ENCODE results near the gene GHITM. TPM values are rescaled to one million over a fixed set of nuclear protein-coding genes. Genes with fewer than 3 reads are reported as not detected.
A peak's percentile ranks its signal among the peaks of the same experiment; 100 is the strongest.
"Not testable (repeated sequence)": the region's sequence is repeated elsewhere in the genome, so short reads cannot be mapped to it uniquely, and the experiment has no call there.

GHITM gene
- total RNA-seq, 2 donors from 2014 or later: 284 to 404 TPM

DNA sequence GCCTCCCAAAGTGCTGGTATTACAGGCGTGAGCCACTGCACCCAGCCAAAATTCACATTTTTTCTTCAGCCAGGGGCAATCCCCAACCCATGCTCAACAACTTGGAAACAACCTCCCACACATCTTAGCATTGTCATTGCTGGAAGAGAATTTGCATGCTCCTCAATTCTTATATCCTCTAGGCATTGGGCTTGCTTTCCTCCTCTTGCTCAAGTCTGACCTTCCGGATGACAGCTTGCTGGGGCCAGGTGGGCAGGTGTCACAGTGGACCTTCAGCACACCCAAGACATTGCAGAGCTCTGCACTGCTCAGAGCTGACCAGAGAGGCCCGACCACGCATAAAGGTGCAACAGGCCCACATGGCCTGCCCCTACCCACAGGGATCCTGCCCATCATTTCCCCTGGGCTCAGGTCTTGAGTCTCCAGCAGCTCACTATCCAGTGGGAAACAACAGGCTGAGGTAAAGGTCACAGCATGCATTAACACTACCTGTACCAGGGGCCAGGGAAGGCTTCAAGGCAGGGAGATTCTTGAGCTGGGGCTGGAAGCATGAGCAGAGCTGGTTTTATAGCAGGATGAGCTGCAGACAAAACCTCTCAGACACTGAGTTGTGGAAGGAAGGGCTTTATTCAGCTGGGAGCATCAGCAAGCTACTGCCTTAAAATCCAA lies 27.4 kb downstream of the GHITM start:
- intact Hi-C loops (cut with DNase I): no loop called here
- no peaks in the 10 kb centered on the region for H3K4me1 ChIP-seq
- H3K27ac ChIP-seq: no peak overlapping the region
- no peaks in the 10 kb centered on the region for H3K27me3 ChIP-seq
- no peak overlapping the region for H3K9ac ChIP-seq (ENCODE audit: low read depth in 2 of 2, low read length in 2 of 2)
- no peaks in the 10 kb centered on the region for H3K36me3 ChIP-seq
- peak; percentile 16 for DNase-seq
- no peak overlapping the region for H3K4me3 ChIP-seq
- no peaks in the 10 kb centered on the region for H3K9me3 ChIP-seq
- TF ChIP-seq, protein P1, sequence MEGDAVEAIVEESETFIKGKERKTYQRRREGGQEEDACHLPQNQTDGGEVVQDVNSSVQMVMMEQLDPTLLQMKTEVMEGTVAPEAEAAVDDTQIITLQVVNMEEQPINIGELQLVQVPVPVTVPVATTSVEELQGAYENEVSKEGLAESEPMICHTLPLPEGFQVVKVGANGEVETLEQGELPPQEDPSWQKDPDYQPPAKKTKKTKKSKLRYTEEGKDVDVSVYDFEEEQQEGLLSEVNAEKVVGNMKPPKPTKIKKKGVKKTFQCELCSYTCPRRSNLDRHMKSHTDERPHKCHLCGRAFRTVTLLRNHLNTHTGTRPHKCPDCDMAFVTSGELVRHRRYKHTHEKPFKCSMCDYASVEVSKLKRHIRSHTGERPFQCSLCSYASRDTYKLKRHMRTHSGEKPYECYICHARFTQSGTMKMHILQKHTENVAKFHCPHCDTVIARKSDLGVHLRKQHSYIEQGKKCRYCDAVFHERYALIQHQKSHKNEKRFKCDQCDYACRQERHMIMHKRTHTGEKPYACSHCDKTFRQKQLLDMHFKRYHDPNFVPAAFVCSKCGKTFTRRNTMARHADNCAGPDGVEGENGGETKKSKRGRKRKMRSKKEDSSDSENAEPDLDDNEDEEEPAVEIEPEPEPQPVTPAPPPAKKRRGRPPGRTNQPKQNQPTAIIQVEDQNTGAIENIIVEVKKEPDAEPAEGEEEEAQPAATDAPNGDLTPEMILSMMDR (IDR thresholded peaks at IDR 0.05): no peak

DNA sequence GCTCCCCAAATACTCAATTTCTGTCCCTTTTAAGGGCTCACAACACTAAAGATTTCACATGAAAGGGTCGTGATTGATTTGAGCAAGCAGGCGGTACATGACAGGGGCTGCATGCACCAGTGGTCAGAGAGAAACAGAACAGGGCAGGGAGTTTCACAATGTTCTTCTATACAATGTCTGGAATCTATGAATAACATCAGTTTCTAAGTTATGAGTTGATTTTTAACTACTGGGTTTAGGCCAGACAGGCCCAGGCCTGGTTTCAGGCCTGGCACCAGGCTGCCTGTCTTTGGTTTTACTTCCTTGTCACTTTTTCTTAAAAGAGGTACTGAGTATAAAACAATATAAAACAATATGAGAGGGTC lies 28.0 kb downstream of the GHITM start:
- H3K27me3 ChIP-seq; H3K9me3 ChIP-seq; H3K4me3 ChIP-seq; H3K27ac ChIP-seq; H3K36me3 ChIP-seq; DNase-seq; H3K4me1 ChIP-seq; H3K9ac ChIP-seq (ENCODE audit: low read depth in 2 of 2, low read length in 2 of 2); intact Hi-C loops (cut with DNase I): not testable (repeated sequence)

DNA sequence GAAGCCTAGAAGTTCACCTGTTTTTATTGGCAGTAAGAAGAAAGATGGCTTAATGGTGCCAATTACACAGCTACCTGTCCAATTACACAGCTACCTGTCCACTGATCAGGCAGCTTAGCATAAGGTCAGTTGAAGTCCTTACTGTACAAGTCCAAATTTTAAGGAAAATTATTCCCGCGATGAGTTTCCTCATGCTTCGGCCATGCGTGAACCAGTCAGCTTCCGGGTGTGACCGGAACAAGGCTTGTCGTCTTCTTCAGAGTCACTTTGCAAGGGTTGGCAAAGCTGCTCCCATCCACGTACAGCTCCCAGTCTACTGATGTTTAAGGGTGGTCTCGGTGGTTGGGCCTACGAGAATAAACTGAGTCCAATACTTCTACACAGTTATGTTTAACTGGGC lies 29.1 kb downstream of the GHITM start:
- H3K9ac ChIP-seq (ENCODE audit: low read depth in 2 of 2, low read length in 2 of 2); H3K27me3 ChIP-seq; intact Hi-C loops (cut with DNase I): not testable (repeated sequence)

GRCh38 chr10:84171237-84171636 lies 31.9 kb downstream of the GHITM start:
- H3K27ac ChIP-seq: peak overlapping the region; percentile 83
- intact Hi-C loops (cut with DNase I); H3K4me1 ChIP-seq; H3K9me3 ChIP-seq; H3K4me3 ChIP-seq; H3K27me3 ChIP-seq; DNase-seq; H3K36me3 ChIP-seq: not testable (repeated sequence)
- peak overlapping the region in 1 of 2 donors; percentile 50 for H3K9ac ChIP-seq (ENCODE audit: low read depth in 2 of 2, low read length in 2 of 2)

More for the DNA sequence above, 29.1 kb downstream of the GHITM start:
- H3K36me3 ChIP-seq, H3K4me1 ChIP-seq, H3K9me3 ChIP-seq, H3K27ac ChIP-seq, H3K4me3 ChIP-seq: not testable (repeated sequence)
- peak; percentile 15 for DNase-seq

GRCh38 chr10:84171700-84172466 lies 32.6 kb downstream of the GHITM start:
- H3K9me3 ChIP-seq; intact Hi-C loops (cut with DNase I); H3K4me1 ChIP-seq; H3K27me3 ChIP-seq; H3K36me3 ChIP-seq; H3K4me3 ChIP-seq: not testable (repeated sequence)
- Histone ChIP-seq H3K27ac (peak overlapping the region; percentile 83), H3K9ac (ENCODE audit: low read depth in 2 of 2, low read length in 2 of 2) (peak overlapping the region; percentile 50 to 96)
- DNase-seq: peak; percentile 57

- Histone ChIP-seq H3K27ac (peak overlapping the region; percentile 83), H3K27me3 (no peaks in the 10 kb centered on the region), H3K9me3 (no peaks in the 10 kb centered on the region), H3K4me3 (no peak overlapping the region), H3K4me1 (peaks cover 3% of the 10 kb centered on the region), H3K36me3 (no peaks in the 10 kb centered on the region), H3K9ac (ENCODE audit: low read depth in 2 of 2, low read length in 2 of 2) (peak overlapping the region; percentile 13 to 96)
- TF ChIP-seq, protein P1 (IDR thresholded peaks at IDR 0.05): no peak
- DNase-seq: peak; percentile 70
- intact Hi-C loops (cut with DNase I): no loop called here
Measured at GRCh38 chr10:84172467-84173356, 33.4 kb downstream of the GHITM start.

DNA sequence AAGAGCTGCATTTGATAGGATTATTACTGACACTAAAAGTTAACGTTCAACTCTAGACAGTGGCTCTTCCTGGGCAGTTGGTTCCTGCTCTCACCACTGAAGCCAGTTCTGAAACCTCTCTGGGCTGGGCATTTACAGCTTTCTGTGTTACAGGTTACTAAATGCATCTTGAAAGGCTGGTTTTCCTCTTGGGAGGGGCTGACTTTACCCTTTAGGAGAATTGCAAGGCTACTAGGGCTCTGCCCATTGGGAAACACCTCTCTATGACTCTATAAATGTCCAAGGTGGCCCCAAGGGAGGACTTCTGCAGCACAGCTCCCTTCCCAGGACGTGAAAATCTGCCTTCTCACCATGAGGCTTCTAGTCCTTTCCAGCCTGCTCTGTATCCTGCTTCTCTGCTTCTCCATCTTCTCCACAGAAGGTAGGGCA lies 34.2 kb downstream of the GHITM start, which contains the start of gene GPR15LG:
GPR15LG (plus strand) TSS at position 301 of the 429 bp plus-strand sequence; CDS start at position 352, 51 bp downstream.
- intact Hi-C loops (cut with DNase I): no loop called here
- Histone ChIP-seq H3K9me3 (no peaks in the 10 kb centered on the region), H3K4me1 (peaks cover 3% of the 10 kb centered on the region), H3K27ac (peak within 1 kb of the TSS; percentile 83), H3K4me3 (peak within 1 kb of the TSS; percentile 53), H3K27me3 (no peaks in the 10 kb centered on the region), H3K9ac (ENCODE audit: low read depth in 2 of 2, low read length in 2 of 2) (peak within 1 kb of the TSS; percentile 13 to 96), H3K36me3 (no peaks in the 10 kb centered on the region)
- DNase-seq: peak; percentile 86
- TF ChIP-seq, protein P1 (IDR thresholded peaks at IDR 0.05): no peak

All from colonic mucosa (tissue), 4 donors.